Loucy (cell line): ENCODE measurements around the gene OPTN.
"Not testable (repeated sequence)": the region's sequence is repeated elsewhere in the genome, so short reads cannot be mapped to it uniquely, and the experiment has no call there.

Experiments used
- H2AFZ ChIP-seq: fragments of 200-600 bp; sonication (generic); 2 replicates; pipeline ENCODE4 v1.6.0; 2016; ENCODE audit warnings: antibody characterized with exemption, mild to moderate bottlenecking, low read length, moderate library complexity
- H3F3A ChIP-seq: fragments of 200-600 bp; 2 replicates; pipeline ENCODE4 v1.6.0; 2016; ENCODE audit warnings: antibody characterized with exemption, low read depth, mild to moderate bottlenecking
- H3K27me3 ChIP-seq: fragments of 200-600 bp; sonication (generic); 2 replicates; pipeline ENCODE4 v1.6.1; 2014; ENCODE audit warnings: low read length, mild to moderate bottlenecking; ENCODE audit not compliant: insufficient read depth, poor library complexity, severe bottlenecking
- H3K36me3 ChIP-seq: fragments of 200-600 bp; sonication (generic); 2 replicates; pipeline ENCODE4 v1.6.1; 2016; ENCODE audit warnings: low read length; ENCODE audit not compliant: insufficient read depth
- H3K4me1 ChIP-seq: fragments of 200-600 bp; sonication (generic); 2 replicates; pipeline ENCODE4 v1.5.1; 2014; ENCODE audit warnings: low read length, mild to moderate bottlenecking; ENCODE audit not compliant: insufficient read depth, poor library complexity, severe bottlenecking
- H3K4me2 ChIP-seq: fragments of 200-600 bp; sonication (generic); 2 replicates; pipeline ENCODE4 v1.6.0; 2014; ENCODE audit warnings: antibody characterized with exemption, low read length, low read depth, mild to moderate bottlenecking; ENCODE audit not compliant: poor library complexity, severe bottlenecking
- H3K4me3 ChIP-seq: fragments of 200-600 bp; sonication (generic); 2 replicates; pipeline ENCODE4 v1.5.1; 2014; ENCODE audit warnings: low read length, mild to moderate bottlenecking, mixed read lengths; ENCODE audit not compliant: poor library complexity, severe bottlenecking
- H3K79me2 ChIP-seq: fragments of 200-600 bp; sonication (generic); 2 replicates; pipeline ENCODE4 v1.6.1; 2014; ENCODE audit warnings: low read length; ENCODE audit not compliant: insufficient read depth
- H3K9ac ChIP-seq: fragments of 200-600 bp; sonication (generic); 2 replicates; pipeline ENCODE4 v1.6.0; 2014; ENCODE audit warnings: mild to moderate bottlenecking, low read depth, low read length, moderate library complexity; ENCODE audit not compliant: poor library complexity, severe bottlenecking
- H3K9me2 ChIP-seq: fragments of 200-600 bp; sonication (generic); replicated peaks from 2 replicates; pipeline ENCODE4 v1.6.1; 2016; ENCODE audit warnings: low read depth, low read length, mixed read lengths
- H3K9me3 ChIP-seq: fragments of 200-600 bp; sonication (generic); 2 replicates; pipeline ENCODE4 v1.6.1; 2014; ENCODE audit warnings: mild to moderate bottlenecking, antibody characterized with exemption, low read length, low read depth; ENCODE audit not compliant: insufficient read depth
- H4K20me1 ChIP-seq: fragments of 200-600 bp; sonication (generic); 2 replicates; pipeline ENCODE4 v1.6.0; 2014; ENCODE audit warnings: antibody characterized with exemption, low read length, mild to moderate bottlenecking; ENCODE audit not compliant: insufficient read depth, poor library complexity, severe bottlenecking
- CTCF ChIP-seq: fragments of 200-600 bp; sonication (generic); conservative IDR thresholded peaks from 2 replicates; pipeline ENCODE4 v1.5.1; 2014; ENCODE audit warnings: mild to moderate bottlenecking, antibody characterized with exemption, low read length
- EZH2phosphoT487 ChIP-seq: fragments of 200-600 bp; IDR thresholded peaks from 2 replicates; pipeline ENCODE4 v1.6.1; 2018; ENCODE audit warnings: antibody characterized with exemption, mild to moderate bottlenecking, moderate library complexity, borderline replicate concordance

Gene OPTN

GRCh38 chr10:13078912-13079775 lies 20.8 kb upstream of the OPTN start:
- Histone ChIP-seq H3K9ac (no peak overlapping the region), H3K9me2 (no peaks in the 10 kb centered on the region), H3F3A (no peaks in the 10 kb centered on the region)

GRCh38 chr10:13079776-13080050 lies 20.2 kb upstream of the OPTN start:
- no peaks in the 10 kb centered on the region for H3K27me3 ChIP-seq
- no peak for TF ChIP-seq EZH2phosphoT487
- no peak for TF ChIP-seq CTCF

More at GRCh38 chr10:13078912-13079775, 20.8 kb upstream of the OPTN start:
- no peaks in the 10 kb centered on the region for H4K20me1 ChIP-seq
- no peak overlapping the region for H3K4me3 ChIP-seq
- TF ChIP-seq CTCF (no peak), EZH2phosphoT487 (no peak)
- no peaks in the 10 kb centered on the region for H3K36me3 ChIP-seq
- H3K27me3 ChIP-seq: no peaks in the 10 kb centered on the region
- no peak overlapping the region for H2AFZ ChIP-seq
- no peaks in the 10 kb centered on the region; the same call in 1 of the 2 replicates for H3K9me3 ChIP-seq
- no peaks in the 10 kb centered on the region for H3K79me2 ChIP-seq
- H3K4me1 ChIP-seq: no peaks in the 10 kb centered on the region
- no peak overlapping the region for H3K4me2 ChIP-seq

GRCh38 chr10:13080643-13081042 lies 19.3 kb upstream of the OPTN start:
- TF ChIP-seq CTCF (no peak), EZH2phosphoT487 (no peak)
- H3K9ac ChIP-seq: no peak overlapping the region
- H3F3A ChIP-seq: no peaks in the 10 kb centered on the region
- no peaks in the 10 kb centered on the region for H3K36me3 ChIP-seq
- H2AFZ ChIP-seq: no peak overlapping the region
- H3K4me3 ChIP-seq: no peak overlapping the region
- no peaks in the 10 kb centered on the region for H3K79me2 ChIP-seq
- no peaks in the 10 kb centered on the region for H4K20me1 ChIP-seq
- no peaks in the 10 kb centered on the region for H3K9me2 ChIP-seq
- no peaks in the 10 kb centered on the region for H3K4me1 ChIP-seq
- H3K9me3 ChIP-seq: no peaks in the 10 kb centered on the region; the same call in 1 of the 2 replicates
- no peak overlapping the region for H3K4me2 ChIP-seq
- H3K27me3 ChIP-seq: no peaks in the 10 kb centered on the region

More at GRCh38 chr10:13079776-13080050, 20.2 kb upstream of the OPTN start:
- Histone ChIP-seq H3K9me3 (no peaks in the 10 kb centered on the region; the same call in 1 of the 2 replicates), H4K20me1 (no peaks in the 10 kb centered on the region), H3K9me2 (no peaks in the 10 kb centered on the region), H3K36me3 (no peaks in the 10 kb centered on the region), H3K4me2 (no peak overlapping the region), H3K9ac (no peak overlapping the region), H3F3A (no peaks in the 10 kb centered on the region), H3K4me3 (no peak overlapping the region), H3K4me1 (no peaks in the 10 kb centered on the region), H3K79me2 (no peaks in the 10 kb centered on the region), H2AFZ (no peak overlapping the region)

GRCh38 chr10:13083700-13084099 lies 16.3 kb upstream of the OPTN start:
- not testable (repeated sequence) for H2AFZ ChIP-seq, H3K36me3 ChIP-seq, H3K79me2 ChIP-seq, H3K9me2 ChIP-seq, H3K4me1 ChIP-seq, H3K4me2 ChIP-seq, H4K20me1 ChIP-seq, H3K9ac ChIP-seq, H3K9me3 ChIP-seq, H3K4me3 ChIP-seq, H3F3A ChIP-seq, H3K27me3 ChIP-seq
